CD4-positive, alpha-beta T cell (primary cell): ENCODE measurements around the gene ESPL1. TPM values are rescaled to one million over a fixed set of nuclear protein-coding genes. Genes with fewer than 3 reads are reported as not detected.

ENCODE experiments used
- ATAC-seq: fragments of 200-7000 bp; cut with Tn5 transposase; one replicate; pipeline ENCODE4 v1.10.0; 2022; ENCODE audit warnings: mild to moderate bottlenecking; ENCODE audit not compliant: poor library complexity
- CTCF ChIA-PET: fragments of 350-600 bp; sonication (Branson Sonifier 250); formaldehyde crosslinking; loops from one replicate; lab custom pipeline; 2021; ENCODE audit warnings: antibody characterized with exemption, inconsistent platforms; lab: Charles Lee
- POLR2A ChIA-PET: fragments of 350-600 bp; sonication (Branson Sonifier 250); formaldehyde crosslinking; loops from one replicate; lab custom pipeline; 2021; ENCODE audit warnings: antibody characterized with exemption, inconsistent platforms; lab: Charles Lee
- DNase-seq, 14 experiments: peaks; one replicate each; pipeline ENCODE4 v3.0.0-alpha.2; 2013 to 2020; ENCODE audit warnings: mixed read lengths in 2 of 14
- H3K27ac ChIP-seq, 2 donors: one replicate each; pipeline versions ENCODE4 v1.5.1 to v1.7.0; 2013; ENCODE audit warnings: low read length in 2 of 2, low read depth in 1 of 2, mild to moderate bottlenecking in 1 of 2
- H3K27me3 ChIP-seq, 2 experiments: 1 replicate in 1 of 2; 2 replicates in 1 of 2; pipeline versions ENCODE4 v1.6.1 to v1.7.0; 2013; ENCODE audit warnings: low read length in 2 of 2, control low read depth in 1 of 2, mild to moderate bottlenecking in 1 of 2, moderate library complexity in 1 of 2; ENCODE audit not compliant: insufficient read depth in 2 of 2, control insufficient read depth in 1 of 2
- H3K36me3 ChIP-seq: one replicate; pipeline ENCODE4 v1.6.1; 2013; ENCODE audit warnings: low read length, control low read depth; ENCODE audit not compliant: insufficient read depth
- H3K4me1 ChIP-seq: one replicate; pipeline ENCODE4 v1.6.1; 2013; ENCODE audit warnings: low read length, control low read depth; ENCODE audit not compliant: insufficient read depth
- H3K4me3 ChIP-seq: one replicate; pipeline ENCODE4 v1.5.1; 2013; ENCODE audit warnings: mild to moderate bottlenecking, low read length, moderate library complexity
- H3K9me3 ChIP-seq, 2 experiments: 1 replicate in 1 of 2; 2 replicates in 1 of 2; pipeline versions ENCODE4 v1.6.1 to v1.7.0; 2013; ENCODE audit warnings: low read length in 2 of 2, mild to moderate bottlenecking in 2 of 2, control low read depth in 1 of 2, moderate library complexity in 1 of 2; ENCODE audit not compliant: control insufficient read depth in 1 of 2, insufficient read depth in 1 of 2
- H3K27ac Mint-ChIP-seq: one replicate; pipeline ENCODE4 v1.8.0; 2020; ENCODE audit warnings: mixed read lengths
- H3K27me3 Mint-ChIP-seq: one replicate; pipeline ENCODE4 v1.8.0; 2021; ENCODE audit warnings: mixed read lengths
- H3K36me3 Mint-ChIP-seq: one replicate; pipeline ENCODE4 v1.8.0; 2021; ENCODE audit warnings: low read depth, mixed read lengths
- H3K4me1 Mint-ChIP-seq: one replicate; pipeline ENCODE4 v1.8.0; 2021; ENCODE audit warnings: low read depth, mixed read lengths
- H3K4me3 Mint-ChIP-seq: one replicate; pipeline ENCODE4 v1.8.0; 2020; ENCODE audit warnings: mild to moderate bottlenecking, mixed read lengths
- H3K9me3 Mint-ChIP-seq: one replicate; pipeline ENCODE4 v1.8.0; 2020; ENCODE audit warnings: mixed read lengths
- CTCF ChIP-seq: fragments of 200-600 bp; IDR thresholded peaks from one replicate; pipeline ENCODE4 v1.8.0; 2022; ENCODE audit warnings: antibody characterized with exemption, mild to moderate bottlenecking
- intact Hi-C, 2 experiments: fragments of 100-400 bp; cut with DNase I in 1 of 2; cut with micrococcal nuclease in 1 of 2; formaldehyde crosslinking; loops; one replicate each; pipeline versions ENCODE4 v1.15.1 to v1.9.0; 2023 to 2025; cut with DNase I, micrococcal nuclease
- total RNA-seq, 174 experiments: library from RNA in 2 of 174; stranded (reverse) in 2 of 174; gene quantifications; one replicate each; pipeline ENCODE4 v1.2.3 and lab custom pipeline; 2021 to 2026

Gene ESPL1
- total RNA-seq, 2 experiments from 2014 or later, result 0.20 to 0.71 TPM

GRCh38 chr12:53254816-53255545, 13.1 kb upstream of the ESPL1 start:
- Mint-ChIP-seq H3K36me3 (peaks cover 16% of the 10 kb centered on the region), H3K4me1 (peaks cover 52% of the 10 kb centered on the region), H3K27me3 (no peaks in the 10 kb centered on the region), H3K27ac (peak overlapping the region; percentile 77), H3K4me3 (peak overlapping the region; percentile 99), H3K9me3 (no peaks in the 10 kb centered on the region)
- DNase-seq (no peak), ATAC-seq (no peak)
- no peak overlapping the region for H3K27ac ChIP-seq
- ChIA-PET POLR2A (interaction anchor here (0.6 kb wide), 1 partner anchor 13 kb away, joined by 3 read pairs; the partner anchor contains the start of gene ESPL1), CTCF (interaction anchor here (3.9 kb wide), 1 partner anchor 13 kb away, joined by 12 read pairs; the partner anchor contains the start of gene ESPL1)
- no peak overlapping the region for H3K4me3 ChIP-seq
- peaks cover 51% of the 10 kb centered on the region for H3K4me1 ChIP-seq
- no peak for TF ChIP-seq CTCF
- no peaks in the 10 kb centered on the region for H3K27me3 ChIP-seq
- intact Hi-C loops, result loop anchor here in 1 of 2 experiments (5.0 kb wide), 1 partner anchor 32 kb away; no protein-coding TSS in a partner anchor
- peaks cover 20% of the 10 kb centered on the region for H3K36me3 ChIP-seq
- no peaks in the 10 kb centered on the region for H3K9me3 ChIP-seq

GRCh38 chr12:53255996-53256395, 12.1 kb upstream of the ESPL1 start:
- Mint-ChIP-seq H3K27ac (peak overlapping the region; percentile 77), H3K4me3 (peak overlapping the region; percentile 67), H3K36me3 (peaks cover 16% of the 10 kb centered on the region), H3K4me1 (peaks cover 51% of the 10 kb centered on the region), H3K9me3 (no peaks in the 10 kb centered on the region), H3K27me3 (no peaks in the 10 kb centered on the region)
- POLR2A ChIA-PET, result no interaction called here
- no peak for DNase-seq
- Histone ChIP-seq H3K27ac (no peak overlapping the region), H3K36me3 (peaks cover 20% of the 10 kb centered on the region), H3K27me3 (no peaks in the 10 kb centered on the region), H3K4me3 (no peak overlapping the region), H3K4me1 (peaks cover 50% of the 10 kb centered on the region), H3K9me3 (no peaks in the 10 kb centered on the region)
- CTCF ChIA-PET, result no interaction called here
- no peak for TF ChIP-seq CTCF
- ATAC-seq, result no peak
- intact Hi-C loops, result no loop called here

GRCh38 chr12:53258541-53259539, 9.3 kb upstream of the ESPL1 start:
- Mint-ChIP-seq H3K4me1 (peaks cover 25% of the 10 kb centered on the region), H3K27me3 (no peaks in the 10 kb centered on the region), H3K4me3 (no peak overlapping the region), H3K36me3 (peaks cover under 1% of the 10 kb centered on the region), H3K9me3 (no peaks in the 10 kb centered on the region), H3K27ac (no peak overlapping the region)
- CTCF ChIA-PET, result no interaction called here
- Histone ChIP-seq H3K27me3 (no peaks in the 10 kb centered on the region), H3K4me1 (peaks cover 24% of the 10 kb centered on the region), H3K9me3 (no peaks in the 10 kb centered on the region), H3K4me3 (no peak overlapping the region), H3K36me3 (peaks cover 12% of the 10 kb centered on the region), H3K27ac (no peak overlapping the region)
- ATAC-seq, result no peak
- DNase-seq, result no peak
- intact Hi-C loops, result no loop called here
- TF ChIP-seq CTCF, result no peak
- POLR2A ChIA-PET, result interaction anchor here (1.2 kb wide), 1 partner anchor 39 kb away, joined by 3 read pairs; no protein-coding TSS in a partner anchor
